NT2/D1 (cell line): ENCODE measurements around the gene PDZD4.

ENCODE experiments used
- YY1 ChIP-seq: IDR thresholded peaks from 2 replicates; pipeline ENCODE4 v1.6.1; 2011; ENCODE audit not compliant: insufficient read length, insufficient read depth
- ZNF274 ChIP-seq: IDR thresholded peaks from 2 replicates; pipeline ENCODE4 v1.6.1; 2011; ENCODE audit warnings: mild to moderate bottlenecking, low read depth, low read length

- no peak for TF ChIP-seq ZNF274
- no peak for TF ChIP-seq YY1
Measured at GRCh38 chrX:153870288-153870690, 39.9 kb upstream of the PDZD4 start.
